Esophagus squamous epithelium (tissue), 5 donors: ENCODE data around the gene ERC1. TPM values are rescaled to one million over a fixed set of nuclear protein-coding genes. Genes with fewer than 3 reads are reported as not detected.

Experiments
- DNase-seq: peaks from one replicate; lab custom pipeline; 2025; lab: John Stamatoyannopoulos, UW
- H3K27ac ChIP-seq, 4 donors: fragments of 200-600 bp; sonication (generic); one replicate each; pipeline ENCODE4 v1.5.1; 2016 to 2019; ENCODE audit warnings: mild to moderate bottlenecking in 1 of 4
- H3K27me3 ChIP-seq, 4 donors: fragments of 200-600 bp; sonication (generic); 1 replicate in 3 of 4; 2 replicates in 1 of 4; pipeline versions ENCODE4 v1.5.1 to v1.6.0; 2017 to 2021; ENCODE audit warnings: antibody characterized with exemption in 1 of 4
- H3K36me3 ChIP-seq, 3 donors: fragments of 200-600 bp; sonication (generic); one replicate each; pipeline ENCODE4 v1.5.1; 2016 to 2019
- H3K4me1 ChIP-seq, 3 donors: fragments of 200-600 bp; sonication (generic); one replicate each; pipeline ENCODE4 v1.5.1; 2017 to 2019
- H3K4me3 ChIP-seq, 4 donors: fragments of 200-600 bp; sonication (generic); 1 replicate in 3 of 4; 2 replicates in 1 of 4; pipeline ENCODE4 v1.5.1; 2016 to 2019; ENCODE audit warnings: mild to moderate bottlenecking in 2 of 4, moderate library complexity in 1 of 4
- H3K9me3 ChIP-seq, 3 donors: fragments of 200-600 bp; sonication (generic); one replicate each; pipeline ENCODE4 v1.5.1; 2016 to 2019
- CTCF ChIP-seq, 6 experiments: fragments of 450-650 bp in 4 of 6; fragments of 200-600 bp in 2 of 6; sonication (generic) in 2 of 6; IDR thresholded peaks; one replicate each; pipeline ENCODE4 v1.5.1; 2016 to 2019; ENCODE audit warnings: antibody characterized with exemption in 6 of 6, mild to moderate bottlenecking in 4 of 6, moderate library complexity in 4 of 6
- POLR2A ChIP-seq, 4 donors: fragments of 450-650 bp; IDR thresholded peaks; one replicate each; pipeline ENCODE4 v1.6.1; 2017; ENCODE audit warnings: antibody characterized with exemption in 4 of 4, mild to moderate bottlenecking in 4 of 4, moderate library complexity in 3 of 4
- WGBS, 2 donors: methylation state at CpG; one replicate each; pipeline ENCODE4 v1.1.5; 2018; 5-methylcytosine and 5-hydroxymethylcytosine counted together
- intact Hi-C: fragments of 100-400 bp; cut with DNase I; formaldehyde crosslinking; loops from one replicate; pipeline ENCODE4 v1.15.0; 2022
- total RNA-seq, 4 donors: library from RNA; depleted of rRNA; stranded (reverse); fragments of >200 nt; gene quantifications; one replicate each; pipeline ENCODE4 v1.1.0, GENCODE V29; 2016
- donor health status: DM: yes; HTN: yes; CAD: no.

ERC1 gene
- total RNA-seq, 4 donors from 2014 or later = 19.0 to 50.7 (median 37.5) TPM

GRCh38 chr12:1367331-1368291, 376.6 kb downstream of the ERC1 start:
- no peak overlapping the region for H3K27ac ChIP-seq
- no peaks in the 10 kb centered on the region for H3K27me3 ChIP-seq
- H3K4me1 ChIP-seq = no peaks in the 10 kb centered on the region
- TF ChIP-seq CTCF (IDR thresholded peaks at IDR 0.05) = no peak
- no peak for TF ChIP-seq POLR2A (IDR thresholded peaks at IDR 0.05)
- DNase-seq = no peak
- H3K9me3 ChIP-seq = no peaks in the 10 kb centered on the region
- intact Hi-C loops = no loop called here
- H3K4me3 ChIP-seq = no peak overlapping the region
- H3K36me3 ChIP-seq = peaks cover 0 to 11% (median 0%) of the 10 kb centered on the region in 3 donors
- 90 to 91% methylated on average over 10 of the region's 10 CpGs for WGBS, 2 donors

GRCh38 chr12:1369460-1369859, 378.4 kb downstream of the ERC1 start:
- DNase-seq = no peak
- H3K27ac ChIP-seq = no peak overlapping the region
- 88 to 98% methylated on average over 5 of the region's 5 CpGs for WGBS, 2 donors

GRCh38 chr12:1369938-1370500, 379.0 kb downstream of the ERC1 start:
- WGBS, 2 donors = 38 to 67% methylated on average over 1 of the region's 1 CpG
- TF ChIP-seq POLR2A (IDR thresholded peaks at IDR 0.05) = no peak
- no peak for TF ChIP-seq CTCF (IDR thresholded peaks at IDR 0.05)
- Histone ChIP-seq H3K36me3 (peaks cover 0 to 30% (median 0%) of the 10 kb centered on the region in 3 donors), H3K4me1 (no peaks in the 10 kb centered on the region), H3K4me3 (no peak overlapping the region), H3K9me3 (no peaks in the 10 kb centered on the region), H3K27me3 (no peaks in the 10 kb centered on the region), H3K27ac (no peak overlapping the region)
- DNase-seq = no peak
- intact Hi-C loops = no loop called here

More at GRCh38 chr12:1369460-1369859, 378.4 kb downstream of the ERC1 start:
- no peaks in the 10 kb centered on the region for H3K9me3 ChIP-seq
- TF ChIP-seq CTCF (IDR thresholded peaks at IDR 0.05) (no peak), POLR2A (IDR thresholded peaks at IDR 0.05) (no peak)
- H3K36me3 ChIP-seq = peaks cover 0 to 25% (median 0%) of the 10 kb centered on the region in 3 donors
- no peaks in the 10 kb centered on the region for H3K4me1 ChIP-seq
- intact Hi-C loops = no loop called here
- no peak overlapping the region for H3K4me3 ChIP-seq
- no peaks in the 10 kb centered on the region for H3K27me3 ChIP-seq

- WGBS, 2 donors = 68 to 74% methylated on average over 7 to 8 of the region's 8 CpGs
- peak overlapping the region in 1 of 4 donors; percentile 1 for H3K27ac ChIP-seq
Observed at GRCh38 chr12:1373901-1374735, 383.1 kb downstream of the ERC1 start.

More at GRCh38 chr12:1373901-1374735, 383.1 kb downstream of the ERC1 start:
- DNase-seq = no peak
- intact Hi-C loops = no loop called here
- no peaks in the 10 kb centered on the region for H3K27me3 ChIP-seq
- H3K9me3 ChIP-seq = no peaks in the 10 kb centered on the region
- no peak overlapping the region for H3K4me3 ChIP-seq
- TF ChIP-seq POLR2A (IDR thresholded peaks at IDR 0.05) (no peak), CTCF (IDR thresholded peaks at IDR 0.05) (no peak)
- H3K4me1 ChIP-seq = no peaks in the 10 kb centered on the region
- H3K36me3 ChIP-seq = peaks cover 0 to 56% (median 3%) of the 10 kb centered on the region in 3 donors
